ENCODE measurements around the gene HCLS1.

- TF ChIP-seq CTCF (IDR thresholded peaks at IDR 0.05), result no peak
- no peak for TF ChIP-seq POLR2A (IDR thresholded peaks at IDR 0.05)
These were observed 31.5 kb upstream of the HCLS1 start for GRCh38 chr3:121692010-121692699.

Data from adrenal gland (tissue), 5 donors.